ENCODE data around the gene TPRG1L. TPM values are rescaled to one million over a fixed set of nuclear protein-coding genes. Genes with fewer than 3 reads are reported as not detected.

Gene TPRG1L
- total and polyA plus RNA-seq, 3 donors from 2014 or later: 30.6 to 40.9 (median 33.3) TPM

- intact Hi-C loops (cut with DNase I; ENCODE audit: low total_unique reads): no loop called here
- WGBS, 2 donors: 71 to 86% methylated on average over 2 to 17 of the region's 17 CpGs
- Histone ChIP-seq H3K9me3 (no peaks in the 10 kb centered on the region), H3K36me3 (ENCODE audit: low read depth, missing control alignments) (no peaks in the 10 kb centered on the region), H3K27ac (no peak overlapping the region), H3K27me3 (no peaks in the 10 kb centered on the region), H3K4me1 (peaks cover 12% of the 10 kb centered on the region), H3K4me3 (no peak overlapping the region)
- TF ChIP-seq POLR2A (IDR thresholded peaks at IDR 0.05): no peak
- no peak for TF ChIP-seq CTCF (IDR thresholded peaks at IDR 0.05)
- DNase-seq: no peak
These were observed 31.5 kb upstream of the TPRG1L start for GRCh38 chr1:3593334-3593733.

GRCh38 chr1:3593745-3594144, 31.1 kb upstream of the TPRG1L start:
- H3K4me1 ChIP-seq: peaks cover 14% of the 10 kb centered on the region
- no peak overlapping the region for H3K4me3 ChIP-seq
- H3K27ac ChIP-seq: no peak overlapping the region
- WGBS, 2 donors: 68 to 91% methylated on average over 9 to 10 of the region's 10 CpGs
- no peak for DNase-seq
- H3K27me3 ChIP-seq: no peaks in the 10 kb centered on the region
- intact Hi-C loops (cut with DNase I; ENCODE audit: low total_unique reads): no loop called here
- TF ChIP-seq CTCF (IDR thresholded peaks at IDR 0.05): no peak
- no peak for TF ChIP-seq POLR2A (IDR thresholded peaks at IDR 0.05)
- no peaks in the 10 kb centered on the region for H3K36me3 ChIP-seq (ENCODE audit: low read depth, missing control alignments)
- H3K9me3 ChIP-seq: no peaks in the 10 kb centered on the region

- intact Hi-C loops (cut with DNase I; ENCODE audit: low total_unique reads): no loop called here
- Histone ChIP-seq H3K4me3 (no peak overlapping the region), H3K27me3 (no peaks in the 10 kb centered on the region), H3K9me3 (no peaks in the 10 kb centered on the region), H3K36me3 (ENCODE audit: low read depth, missing control alignments) (no peaks in the 10 kb centered on the region), H3K4me1 (peaks cover 14% of the 10 kb centered on the region), H3K27ac (no peak overlapping the region)
- TF ChIP-seq CTCF (IDR thresholded peaks at IDR 0.05) (no peak), POLR2A (IDR thresholded peaks at IDR 0.05) (no peak)
- DNase-seq: no peak
- WGBS, 2 donors: 79 to 89% methylated on average over 23 to 31 of the region's 31 CpGs
These were observed 30.0 kb upstream of the TPRG1L start for GRCh38 chr1:3594706-3595377.

GRCh38 chr1:3595949-3596348, 28.9 kb upstream of the TPRG1L start:
- Histone ChIP-seq H3K36me3 (ENCODE audit: low read depth, missing control alignments) (no peaks in the 10 kb centered on the region), H3K9me3 (no peaks in the 10 kb centered on the region), H3K27me3 (no peaks in the 10 kb centered on the region), H3K4me3 (no peak overlapping the region), H3K27ac (no peak overlapping the region), H3K4me1 (peaks cover 14% of the 10 kb centered on the region)
- 93% methylated on average over 7 of the region's 7 CpGs; no CpG with 5 or more reads in 1 of the 2 donors for WGBS, 2 donors
- no peak for TF ChIP-seq CTCF (IDR thresholded peaks at IDR 0.05)
- TF ChIP-seq POLR2A (IDR thresholded peaks at IDR 0.05): no peak
- intact Hi-C loops (cut with DNase I; ENCODE audit: low total_unique reads): no loop called here
- DNase-seq: no peak

Measured in testis (tissue), 3 donors.